Measurements from ENCODE around the gene GIMD1.

- TF ChIP-seq EGR1 (IDR thresholded peaks at IDR 0.05; ENCODE audit: low read depth in 2 of 2) (no peak), ATF3 (IDR thresholded peaks at IDR 0.05) (peak; percentile 51), JUND (IDR thresholded peaks at IDR 0.05) (no peak), FOXA2 (IDR thresholded peaks at IDR 0.05) (no peak), TAF1 (conservative IDR thresholded peaks at IDR 0.05) (peak; percentile 71), YY1 (IDR thresholded peaks at IDR 0.05) (peak; percentile 82), FOXA1 (IDR thresholded peaks at IDR 0.05) (no peak), SP1 (IDR thresholded peaks at IDR 0.05) (peak; percentile 66), NR2F2 (IDR thresholded peaks at IDR 0.05) (no peak), ZBTB33 (IDR thresholded peaks at IDR 0.05) (no peak), HNF4A (conservative IDR thresholded peaks at IDR 0.05) (peak; percentile 34 to 44), RAD21 (IDR thresholded peaks at IDR 0.05) (peak; percentile 16 to 38)
- TF ChIP-seq, protein P1, sequence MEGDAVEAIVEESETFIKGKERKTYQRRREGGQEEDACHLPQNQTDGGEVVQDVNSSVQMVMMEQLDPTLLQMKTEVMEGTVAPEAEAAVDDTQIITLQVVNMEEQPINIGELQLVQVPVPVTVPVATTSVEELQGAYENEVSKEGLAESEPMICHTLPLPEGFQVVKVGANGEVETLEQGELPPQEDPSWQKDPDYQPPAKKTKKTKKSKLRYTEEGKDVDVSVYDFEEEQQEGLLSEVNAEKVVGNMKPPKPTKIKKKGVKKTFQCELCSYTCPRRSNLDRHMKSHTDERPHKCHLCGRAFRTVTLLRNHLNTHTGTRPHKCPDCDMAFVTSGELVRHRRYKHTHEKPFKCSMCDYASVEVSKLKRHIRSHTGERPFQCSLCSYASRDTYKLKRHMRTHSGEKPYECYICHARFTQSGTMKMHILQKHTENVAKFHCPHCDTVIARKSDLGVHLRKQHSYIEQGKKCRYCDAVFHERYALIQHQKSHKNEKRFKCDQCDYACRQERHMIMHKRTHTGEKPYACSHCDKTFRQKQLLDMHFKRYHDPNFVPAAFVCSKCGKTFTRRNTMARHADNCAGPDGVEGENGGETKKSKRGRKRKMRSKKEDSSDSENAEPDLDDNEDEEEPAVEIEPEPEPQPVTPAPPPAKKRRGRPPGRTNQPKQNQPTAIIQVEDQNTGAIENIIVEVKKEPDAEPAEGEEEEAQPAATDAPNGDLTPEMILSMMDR (IDR thresholded peaks at IDR 0.05; ENCODE audit: low read depth, low read length, missing input control), result no peak
- TF ChIP-seq, protein P2, sequence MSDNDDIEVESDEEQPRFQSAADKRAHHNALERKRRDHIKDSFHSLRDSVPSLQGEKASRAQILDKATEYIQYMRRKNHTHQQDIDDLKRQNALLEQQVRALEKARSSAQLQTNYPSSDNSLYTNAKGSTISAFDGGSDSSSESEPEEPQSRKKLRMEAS (IDR thresholded peaks at IDR 0.05), result peak; percentile 74
Observed at GRCh38 chr4:106315968-106316772, 52.4 kb downstream of the GIMD1 start, which contains the start of the genes AIMP1 and TBCK.
